ENCODE results near the gene SLC30A2. TPM values are rescaled to one million over a fixed set of nuclear protein-coding genes. Genes with fewer than 3 reads are reported as not detected.

Gene SLC30A2
- total RNA-seq, 2 experiments from 2014 or later: not detected

DNA sequence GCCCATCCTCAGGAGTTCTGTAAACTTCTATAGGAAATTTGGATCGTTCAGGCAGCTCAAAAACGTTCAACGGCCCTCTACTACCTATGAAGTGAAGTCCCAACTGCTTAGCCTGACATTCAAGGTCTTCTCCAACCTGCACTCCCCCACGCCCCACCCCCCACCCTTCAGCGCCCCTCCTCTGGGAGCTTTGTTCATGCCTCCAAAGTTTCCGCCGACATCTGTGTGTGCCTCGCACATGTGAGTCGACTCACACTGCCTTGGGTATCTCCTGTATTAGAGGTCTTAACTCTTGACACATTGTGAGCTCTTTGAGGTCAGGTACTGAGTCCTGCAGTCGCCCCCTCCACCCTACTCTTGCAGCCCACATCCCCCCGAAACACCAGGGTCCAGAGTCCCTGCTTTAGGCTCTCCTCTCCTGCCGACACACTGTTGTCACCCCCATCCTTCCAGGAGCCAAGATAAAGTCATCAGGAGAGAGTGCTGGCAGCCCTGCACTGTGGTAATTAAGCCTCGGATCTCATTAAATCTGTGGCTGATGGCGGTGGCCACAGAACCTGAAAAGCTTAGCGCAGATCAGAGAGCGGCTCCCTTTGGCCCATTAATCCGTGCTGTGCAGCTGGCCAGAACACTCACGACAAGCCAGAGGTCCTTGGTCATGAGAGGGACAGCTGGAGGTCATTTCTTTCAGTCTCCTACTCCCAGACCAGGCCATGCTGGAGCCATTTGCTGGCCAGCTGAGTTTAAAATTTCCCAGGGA is 46.7 kb downstream of the SLC30A2 start:
- ATAC-seq (ENCODE audit: low read depth) (no peak), DNase-seq (no peak)
- Mint-ChIP-seq H3K4me1 (peaks cover 16% of the 10 kb centered on the region), H3K27ac (no peak overlapping the region), H3K4me3 (no peak overlapping the region), H3K27me3 (peaks cover 4% of the 10 kb centered on the region), H3K9me3 (no peaks in the 10 kb centered on the region), H3K36me3 (no peaks in the 10 kb centered on the region)
- POLR2A ChIA-PET: interaction anchor here (1.2 to 4.4 kb wide), 3 partner anchors 9 to 103 kb away, joined by 4 to 76 read pairs (median 26); no protein-coding TSS in a partner anchor

DNA sequence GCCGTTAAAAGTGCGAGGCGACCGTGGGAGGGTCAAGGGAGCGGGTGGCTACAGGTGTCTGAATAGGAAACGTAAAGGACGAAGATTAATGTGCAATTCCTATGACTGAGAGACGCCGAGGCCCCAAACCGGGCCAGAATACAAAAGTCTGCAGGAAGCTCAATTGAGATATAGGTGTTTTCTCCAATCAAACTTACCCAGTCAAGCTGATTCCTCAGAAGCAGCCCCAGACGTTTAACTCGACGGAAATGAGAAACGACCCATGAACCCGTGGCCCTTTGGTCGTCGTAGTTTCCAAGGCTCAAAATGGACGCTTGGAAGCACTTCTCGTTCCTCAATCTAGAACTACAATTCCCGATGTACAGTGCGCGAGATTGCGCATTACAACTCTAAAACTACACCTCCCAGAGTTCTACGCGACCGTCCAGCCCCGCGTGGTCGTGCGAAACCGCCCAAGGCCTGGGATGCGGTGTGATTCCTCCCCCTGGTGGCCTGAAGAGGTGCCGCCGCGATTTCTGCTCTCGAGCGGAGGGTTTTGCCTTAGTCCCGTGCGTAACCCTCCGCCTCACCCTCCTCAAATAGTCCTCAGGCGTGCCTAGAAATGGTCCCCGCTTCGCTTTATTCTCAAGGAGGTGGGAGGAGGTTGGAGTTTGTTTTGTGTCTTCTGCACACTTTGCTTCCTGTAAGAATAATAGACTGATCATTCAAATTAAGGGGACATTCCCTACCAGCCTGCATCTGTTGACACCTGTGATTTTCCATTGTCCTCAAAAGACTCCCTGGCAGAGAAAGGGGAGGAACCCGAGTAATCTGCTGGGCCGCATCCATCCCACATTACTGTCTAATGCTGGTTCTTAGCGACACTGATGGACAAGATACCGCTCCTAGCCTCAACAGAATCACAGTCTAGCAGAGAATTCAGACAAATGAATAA is 47.8 kb downstream of the SLC30A2 start, which contains the start of gene PAFAH2:
TSS of gene PAFAH2 (minus strand) at position 236 of the 934 bp plus-strand sequence. CDS start 7,247 bp downstream, outside the sequence.
- H3K27me3 Mint-ChIP-seq: peaks cover 4% of the 10 kb centered on the region
- ATAC-seq (ENCODE audit: low read depth) (peak; percentile 94), DNase-seq (peak; percentile 94)
- H3K9me3 Mint-ChIP-seq: no peaks in the 10 kb centered on the region
- H3K27ac Mint-ChIP-seq: peak within 1 kb of the TSS; percentile 99
- peak within 1 kb of the TSS; percentile 97 for H3K4me3 Mint-ChIP-seq
- H3K4me1 Mint-ChIP-seq: peaks cover 20% of the 10 kb centered on the region
- H3K36me3 Mint-ChIP-seq: no peaks in the 10 kb centered on the region
- POLR2A ChIA-PET: interaction anchor here (0.6 to 4.4 kb wide), 22 partner anchors 7 to 195 kb away, joined by 3 to 76 read pairs (median 5); partner anchors contain the start of genes MTFR1L, PAQR7 and STMN1

DNA sequence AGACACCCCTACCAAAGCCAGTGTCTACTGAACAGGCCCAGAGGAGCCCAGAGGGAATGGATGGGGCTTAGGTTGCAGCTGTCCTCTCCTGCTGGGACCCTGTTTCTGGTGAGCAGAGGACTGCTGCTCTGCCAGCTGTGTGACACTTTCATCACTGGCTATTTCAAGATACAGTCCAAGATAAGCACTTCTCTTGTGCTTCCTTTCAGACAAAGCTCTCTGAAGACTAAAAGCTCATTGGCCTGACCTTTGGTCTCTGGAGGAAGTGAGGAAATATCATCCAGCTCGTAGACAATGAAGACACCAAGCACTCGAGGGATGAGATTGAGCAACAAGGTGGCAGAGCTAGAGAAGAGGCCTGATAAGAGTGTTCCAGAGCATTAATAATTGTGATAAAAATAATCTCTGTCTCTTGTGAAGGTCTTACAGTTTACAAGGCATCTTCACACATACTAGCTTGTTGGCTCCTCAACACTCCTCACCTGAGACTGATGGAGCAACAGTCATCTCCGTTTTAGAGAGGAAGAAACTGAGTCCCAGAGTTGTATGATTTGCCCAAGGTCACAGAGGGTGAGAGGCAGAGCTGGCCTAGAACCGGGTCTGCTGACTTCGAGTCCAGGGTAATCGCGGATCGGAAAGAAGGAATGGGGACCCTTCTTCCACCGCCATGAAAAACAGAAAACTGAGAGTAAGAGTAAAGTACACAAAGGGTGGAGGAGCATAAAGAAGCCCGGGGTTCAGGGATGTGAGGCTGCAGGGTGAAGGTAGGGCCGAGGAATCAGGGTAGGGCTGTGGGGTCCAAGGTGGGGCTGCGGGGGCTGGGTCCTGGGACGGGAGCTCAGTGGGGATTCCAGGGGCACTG is 48.7 kb downstream of the SLC30A2 start:
- ATAC-seq (ENCODE audit: low read depth) (peak; percentile 15), DNase-seq (no peak)
- Mint-ChIP-seq H3K4me1 (peaks cover 27% of the 10 kb centered on the region), H3K9me3 (no peaks in the 10 kb centered on the region), H3K27ac (peak overlapping the region; percentile 99), H3K36me3 (no peaks in the 10 kb centered on the region), H3K27me3 (peaks cover 4% of the 10 kb centered on the region), H3K4me3 (peak overlapping the region; percentile 97)
- POLR2A ChIA-PET: interaction anchor here (0.6 to 4.4 kb wide), 24 partner anchors 9 to 1993 kb away, joined by 3 to 76 read pairs (median 5); partner anchors contain the start of genes MTFR1L, PAQR7 and STMN1

DNA sequence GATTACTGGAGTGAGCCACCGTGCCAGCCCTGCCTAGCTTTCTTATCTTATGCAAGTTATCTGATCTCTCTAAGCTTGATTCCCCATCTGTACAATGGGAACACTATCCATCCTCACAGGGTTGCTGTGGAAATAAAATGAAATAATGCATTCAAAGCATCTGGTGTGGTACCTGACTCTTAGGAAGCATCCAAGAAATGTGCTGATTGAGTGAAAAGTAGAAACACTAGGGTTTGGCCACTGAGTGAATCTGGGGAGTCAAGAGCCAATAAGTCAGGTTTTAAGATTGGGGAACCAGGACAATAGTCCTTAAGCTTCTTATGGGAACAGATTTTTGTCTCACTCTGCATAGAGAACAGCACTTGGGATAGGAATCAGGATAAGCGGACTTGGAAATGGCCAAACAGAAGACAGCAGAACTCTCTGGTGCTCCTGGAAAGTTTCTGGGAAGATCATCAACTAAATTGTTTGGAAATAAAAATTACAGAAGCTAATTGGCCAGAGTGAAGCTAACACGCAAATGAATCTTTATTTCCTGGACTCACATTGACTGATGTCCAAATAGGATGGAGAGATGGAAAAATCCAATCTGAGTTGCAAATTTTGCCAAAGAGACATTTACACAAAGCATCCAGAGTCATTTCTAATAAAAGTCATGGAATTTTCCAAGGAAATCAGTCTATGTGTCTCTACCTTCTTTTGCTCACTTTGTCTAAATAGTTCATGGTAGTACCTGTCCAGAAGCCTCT is 51.3 kb downstream of the SLC30A2 start:
- no peaks in the 10 kb centered on the region for H3K9me3 Mint-ChIP-seq
- DNase-seq: no peak
- no peaks in the 10 kb centered on the region for H3K36me3 Mint-ChIP-seq
- no peak overlapping the region for H3K4me3 Mint-ChIP-seq
- POLR2A ChIA-PET: interaction anchor here (0.5 to 1.7 kb wide), 4 partner anchors 24 to 1030 kb away, joined by 3 to 10 read pairs (median 4); partner anchors contain the start of gene STMN1
- H3K27ac Mint-ChIP-seq: no peak overlapping the region
- H3K27me3 Mint-ChIP-seq: no peaks in the 10 kb centered on the region
- no peak for ATAC-seq (ENCODE audit: low read depth)
- H3K4me1 Mint-ChIP-seq: peaks cover 40% of the 10 kb centered on the region

DNA sequence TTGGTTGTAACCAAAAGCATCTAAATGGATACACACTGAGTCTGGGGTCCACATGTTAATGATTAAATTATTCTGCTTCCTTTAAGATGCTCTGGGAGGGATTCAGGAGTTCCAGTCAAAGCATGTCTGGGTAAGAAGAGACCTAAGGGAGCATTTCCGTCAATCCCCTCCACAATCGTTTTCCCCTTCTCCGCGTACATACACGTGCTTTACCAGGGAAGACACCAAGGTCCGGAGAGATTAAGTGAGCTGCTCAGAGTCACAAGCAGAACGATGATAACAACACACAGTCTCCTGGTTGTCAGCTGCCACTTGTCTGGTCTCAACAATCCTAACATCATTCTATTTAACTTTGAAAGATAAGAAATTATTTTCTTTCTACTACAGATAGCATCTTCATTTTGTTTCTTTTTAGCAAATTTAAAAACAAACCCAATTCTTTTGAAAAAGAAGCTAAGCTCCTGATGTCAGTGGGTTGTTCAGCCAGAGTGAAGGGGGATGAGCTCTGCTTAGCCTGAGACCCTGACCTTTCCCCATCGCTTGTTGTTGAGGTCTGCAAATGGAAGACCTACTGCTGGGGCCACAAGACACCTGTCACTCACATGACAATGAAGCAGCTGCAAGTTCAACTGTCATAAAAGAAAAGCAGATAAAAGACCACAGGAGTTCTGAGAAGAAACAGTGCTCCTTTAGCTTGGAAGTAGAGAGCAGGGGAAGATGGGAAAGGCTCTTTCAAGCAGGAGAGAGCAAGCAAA is 52.5 kb downstream of the SLC30A2 start:
- DNase-seq: no peak
- ATAC-seq (ENCODE audit: low read depth): no peak
- no peak overlapping the region for H3K4me3 Mint-ChIP-seq
- no peaks in the 10 kb centered on the region for H3K9me3 Mint-ChIP-seq
- no peaks in the 10 kb centered on the region for H3K36me3 Mint-ChIP-seq
- H3K27ac Mint-ChIP-seq: no peak overlapping the region
- H3K4me1 Mint-ChIP-seq: peaks cover 37% of the 10 kb centered on the region
- no peaks in the 10 kb centered on the region for H3K27me3 Mint-ChIP-seq
- POLR2A ChIA-PET: interaction anchor here (0.5 to 1.7 kb wide), 5 partner anchors 23 to 1029 kb away, joined by 3 to 10 read pairs (median 3); partner anchors contain the start of gene STMN1

DNA sequence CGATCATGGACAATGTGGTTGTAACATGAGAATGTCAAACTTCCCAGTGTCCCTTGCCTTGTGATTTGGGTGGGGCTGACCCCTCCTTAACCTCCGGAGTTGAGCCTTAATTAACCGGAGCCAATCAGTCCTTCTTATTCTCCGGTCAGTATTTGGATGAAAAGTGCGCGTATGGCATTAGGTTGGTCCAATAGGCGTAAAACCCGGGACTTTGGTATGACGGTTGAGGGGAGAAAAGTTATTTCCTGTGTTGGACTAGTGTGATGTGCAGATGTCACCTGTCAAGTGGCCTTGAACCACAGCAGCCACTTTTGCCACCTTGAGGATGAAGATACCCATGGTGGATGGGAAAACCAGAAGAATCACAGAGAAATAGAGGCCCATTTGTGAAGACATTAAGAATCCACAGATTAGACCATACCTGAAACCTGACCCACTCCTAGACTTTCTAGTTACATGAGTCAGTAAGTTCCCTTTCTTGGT is 53.2 kb downstream of the SLC30A2 start:
- POLR2A ChIA-PET: no interaction called here
- Mint-ChIP-seq H3K4me3 (no peak overlapping the region), H3K27me3 (no peaks in the 10 kb centered on the region), H3K9me3 (no peaks in the 10 kb centered on the region), H3K27ac (no peak overlapping the region), H3K4me1 (peaks cover 41% of the 10 kb centered on the region), H3K36me3 (no peaks in the 10 kb centered on the region)
- ATAC-seq (ENCODE audit: low read depth): no peak
- DNase-seq: no peak

DNA sequence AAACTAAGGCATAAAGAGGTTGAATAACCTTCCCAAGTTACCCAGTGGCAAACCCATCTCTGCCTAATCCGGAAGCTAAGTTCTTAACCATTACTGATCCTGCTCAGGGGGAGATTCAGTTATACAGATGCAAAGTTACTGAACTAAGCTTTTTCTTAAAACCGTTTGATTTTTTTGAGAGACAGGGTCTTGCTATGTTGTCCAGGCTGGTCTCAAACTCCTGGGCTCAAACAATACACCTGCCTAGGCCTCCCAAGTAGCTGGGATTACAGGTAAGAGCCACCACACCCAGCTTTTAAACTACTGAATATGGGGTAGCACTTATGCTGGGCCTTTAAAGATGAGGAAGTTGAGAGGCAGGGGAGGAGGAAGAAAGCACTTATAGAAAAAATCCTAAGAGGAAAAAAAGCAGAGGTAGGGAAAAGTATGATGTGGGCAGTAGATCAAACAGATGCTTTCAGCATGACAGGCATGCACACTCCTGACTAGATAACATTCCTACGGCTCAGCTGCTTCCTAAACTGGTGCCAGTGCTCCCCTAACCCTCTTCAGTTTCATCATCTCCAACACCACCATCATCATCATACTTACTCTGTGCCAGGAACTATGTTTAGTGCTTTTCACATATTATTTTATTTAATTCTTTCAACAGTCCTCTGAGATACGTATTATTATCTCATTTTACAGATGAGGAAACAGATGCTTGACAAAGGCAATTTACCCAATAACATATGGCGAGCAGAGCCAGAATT is 53.8 kb downstream of the SLC30A2 start:
- no peaks in the 10 kb centered on the region for H3K9me3 Mint-ChIP-seq
- H3K4me3 Mint-ChIP-seq: no peak overlapping the region
- H3K27me3 Mint-ChIP-seq: no peaks in the 10 kb centered on the region
- POLR2A ChIA-PET: interaction anchor here (1.7 to 4.9 kb wide), 3 partner anchors 21 to 96 kb away, joined by 7 to 33 read pairs (median 18); no protein-coding TSS in a partner anchor
- peaks cover 4% of the 10 kb centered on the region for H3K36me3 Mint-ChIP-seq
- peak overlapping the region; percentile 27 for H3K27ac Mint-ChIP-seq
- H3K4me1 Mint-ChIP-seq: peaks cover 40% of the 10 kb centered on the region
- DNase-seq (no peak), ATAC-seq (ENCODE audit: low read depth) (no peak)

DNA sequence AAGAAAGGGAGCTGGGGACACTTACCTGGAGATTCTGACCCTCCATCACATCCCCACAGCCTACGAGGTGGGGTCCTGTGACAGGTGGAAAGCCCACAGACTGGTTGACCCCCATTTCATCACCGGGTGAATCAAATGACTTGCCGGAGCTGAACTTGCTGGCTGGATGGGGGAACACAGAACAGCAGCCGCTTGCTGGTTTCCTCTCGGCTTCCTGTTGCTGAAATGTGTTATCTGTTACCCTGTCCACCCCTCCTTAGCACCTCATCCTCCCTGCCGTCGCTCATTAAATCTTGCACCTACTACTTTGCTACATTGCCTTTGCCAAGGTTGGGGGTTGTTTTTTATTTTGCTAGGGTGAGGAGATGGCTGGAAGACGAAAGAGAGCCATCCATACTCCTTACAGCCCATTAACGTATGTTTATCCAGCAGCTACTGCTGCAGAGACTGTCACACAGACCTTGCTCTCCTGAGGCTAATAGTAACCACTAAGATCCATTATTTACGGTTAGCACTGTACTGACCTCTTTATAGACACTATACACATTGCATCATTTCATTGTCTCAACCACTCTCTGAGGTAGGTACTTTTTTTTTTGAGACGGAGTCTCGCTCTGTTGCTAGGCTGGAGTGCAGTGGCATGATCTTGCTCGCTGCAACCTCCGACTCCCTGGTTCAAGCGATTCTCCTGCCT is 55.1 kb downstream of the SLC30A2 start:
- ATAC-seq (ENCODE audit: low read depth): peak; percentile 92
- Mint-ChIP-seq H3K9me3 (no peaks in the 10 kb centered on the region), H3K4me3 (peak overlapping the region; percentile 86), H3K27me3 (no peaks in the 10 kb centered on the region), H3K27ac (peak overlapping the region; percentile 93), H3K4me1 (peaks cover 38% of the 10 kb centered on the region), H3K36me3 (peaks cover 9% of the 10 kb centered on the region)
- POLR2A ChIA-PET: interaction anchor here (0.5 to 4.9 kb wide), 13 partner anchors 8 to 1776 kb away, joined by 3 to 33 read pairs (median 7); partner anchors contain the start of genes PAQR7 and STMN1
- DNase-seq: peak; percentile 55

DNA sequence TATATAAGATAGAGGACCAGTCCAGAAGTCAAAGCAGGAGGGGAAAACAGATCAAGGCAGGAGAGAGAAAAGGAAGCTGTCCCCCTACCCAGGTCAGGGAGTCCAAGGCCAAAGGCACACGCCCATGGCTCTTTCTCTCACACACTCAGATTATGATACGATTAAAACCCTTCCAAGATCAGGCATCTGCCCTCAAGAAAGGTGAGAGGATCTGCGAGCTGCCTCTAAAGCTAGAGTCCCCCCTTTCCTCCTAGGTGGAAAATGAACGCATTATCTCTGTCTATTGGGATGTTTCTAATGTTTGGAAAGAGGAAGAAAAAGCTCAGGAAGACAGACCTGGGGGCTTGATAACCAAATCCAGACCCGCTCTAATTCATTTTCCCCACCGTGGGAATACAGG is 55.7 kb downstream of the SLC30A2 start:
- H3K4me1 Mint-ChIP-seq: peaks cover 43% of the 10 kb centered on the region
- H3K27ac Mint-ChIP-seq: peak overlapping the region; percentile 93
- no peaks in the 10 kb centered on the region for H3K27me3 Mint-ChIP-seq
- POLR2A ChIA-PET: interaction anchor here (0.6 to 4.9 kb wide), 14 partner anchors 9 to 1776 kb away, joined by 3 to 33 read pairs (median 6); partner anchors contain the start of genes MTFR1L, PAQR7 and STMN1
- H3K4me3 Mint-ChIP-seq: peak overlapping the region; percentile 86
- no peaks in the 10 kb centered on the region for H3K9me3 Mint-ChIP-seq
- ATAC-seq (ENCODE audit: low read depth) (peak; percentile 7), DNase-seq (no peak)
- H3K36me3 Mint-ChIP-seq: peaks cover 14% of the 10 kb centered on the region
